HG03442 (cell line): ENCODE data around the gene NFATC1.
"Not testable (repeated sequence)": the region's sequence is repeated elsewhere in the genome, so short reads cannot be mapped to it uniquely, and the experiment has no call there.

ENCODE experiments used
- ATAC-seq: cut with Tn5 transposase; IDR thresholded peaks from one replicate; pipeline ENCODE4 v1.9.1; 2021; ENCODE audit warnings: mild to moderate bottlenecking, moderate library complexity; ENCODE audit not compliant: unreplicated experiment

Gene NFATC1

GRCh38 chr18:79374408-79375171 lies 21.1 kb upstream of the NFATC1 start:
- peak; percentile 85 for ATAC-seq

- ATAC-seq = no peak
These were observed 20.1 kb upstream of the NFATC1 start for GRCh38 chr18:79375441-79376154.

- ATAC-seq = not testable (repeated sequence)
These were observed 19.1 kb upstream of the NFATC1 start for GRCh38 chr18:79376661-79377060.

GRCh38 chr18:79377187-79377891 lies 18.4 kb upstream of the NFATC1 start:
- ATAC-seq = no peak

GRCh38 chr18:79378536-79379250 lies 17.0 kb upstream of the NFATC1 start:
- peak; percentile 52 for ATAC-seq

GRCh38 chr18:79379251-79379905 lies 16.4 kb upstream of the NFATC1 start:
- no peak for ATAC-seq

- no peak for ATAC-seq
These were observed 15.6 kb upstream of the NFATC1 start for GRCh38 chr18:79379931-79380815.

GRCh38 chr18:79380816-79381806 lies 14.6 kb upstream of the NFATC1 start:
- ATAC-seq = no peak

GRCh38 chr18:79381811-79382311 lies 13.9 kb upstream of the NFATC1 start:
- ATAC-seq = no peak

- ATAC-seq = no peak
These were observed 12.9 kb upstream of the NFATC1 start for GRCh38 chr18:79382681-79383387.

GRCh38 chr18:79383388-79384056 lies 12.2 kb upstream of the NFATC1 start:
- no peak for ATAC-seq

- no peak for ATAC-seq
These were observed 11.5 kb upstream of the NFATC1 start for GRCh38 chr18:79384151-79384807.

- no peak for ATAC-seq
These were observed 10.9 kb upstream of the NFATC1 start for GRCh38 chr18:79384834-79385233.

GRCh38 chr18:79385326-79385707 lies 10.4 kb upstream of the NFATC1 start:
- no peak for ATAC-seq

GRCh38 chr18:79385708-79386341 lies 9.9 kb upstream of the NFATC1 start:
- no peak for ATAC-seq

GRCh38 chr18:79386547-79386946 lies 9.2 kb upstream of the NFATC1 start:
- ATAC-seq = no peak
